22Rv1 (cell line): ENCODE results near the gene TAF11L5.

Experiments
- CTCF ChIP-seq: fragments of 450-650 bp; IDR thresholded peaks from 2 replicates; pipeline ENCODE4 v1.5.1; 2017; ENCODE audit warnings: mild to moderate bottlenecking
- ZFX ChIP-seq: fragments of 450-650 bp; IDR thresholded peaks from 2 replicates; pipeline ENCODE4 v1.6.1; 2017; ENCODE audit warnings: antibody characterized with exemption, borderline replicate concordance

- TF ChIP-seq CTCF (no peak), ZFX (no peak)
Measured at GRCh38 chr5:17477043-17477442, 48.0 kb upstream of the TAF11L5 start.
